GM10266 (cell line): ENCODE data around the gene C15orf40.

Experiments
- DNase-seq: peaks from one replicate; pipeline ENCODE4 v3.0.0; 2012; ENCODE audit errors: extremely low spot score
- TF ChIP-seq, protein P1 (sequence below): IDR thresholded peaks from 2 replicates; pipeline ENCODE4 v1.5.1; 2012; ENCODE audit warnings: mild to moderate bottlenecking, low read depth; ENCODE audit not compliant: control insufficient read depth, insufficient read depth; ENCODE audit errors: missing control alignments

The C15orf40 gene

DNA sequence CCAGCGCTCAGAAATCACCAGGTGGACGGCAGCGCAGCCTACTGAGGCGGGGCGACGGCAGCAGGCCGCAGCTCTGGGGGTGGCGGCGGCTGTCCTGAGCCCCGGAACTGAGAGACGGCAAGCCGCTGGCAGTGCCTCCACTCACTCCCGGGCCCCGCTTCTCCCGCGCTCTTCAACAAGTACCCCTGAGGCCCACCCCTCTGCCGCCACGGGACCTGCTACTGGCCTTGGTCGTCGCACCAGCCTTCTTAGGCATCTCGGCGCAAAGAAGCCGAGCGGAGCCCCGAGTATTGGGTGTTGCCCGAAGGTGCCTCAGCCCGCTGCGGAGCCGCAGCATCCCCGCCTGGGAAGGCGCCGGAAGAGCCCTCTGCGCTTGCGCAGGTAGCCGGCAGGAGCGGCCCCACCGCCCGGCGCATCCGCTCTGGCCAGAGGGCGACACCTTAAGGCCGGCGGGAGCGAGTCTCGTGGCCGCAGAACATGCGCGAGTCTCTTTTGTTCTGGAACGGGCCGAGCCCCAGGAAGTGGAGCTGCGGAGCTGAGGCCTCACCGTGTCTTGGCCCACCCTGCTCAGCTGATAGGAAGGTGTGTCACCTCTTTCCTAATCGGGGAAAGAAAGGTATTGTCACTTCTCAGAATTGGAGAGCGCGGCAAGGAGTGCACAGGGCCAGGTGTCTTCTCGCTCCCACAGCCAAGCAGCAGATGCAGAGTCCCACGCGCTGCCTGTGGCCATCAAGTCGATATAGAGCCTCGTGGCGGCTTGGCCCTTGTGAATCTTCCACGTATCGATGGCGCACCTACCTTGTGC is at the start of gene C15orf40:
Gene C15orf40 (minus strand): TSS at position 369 of the 805 bp plus-strand sequence. CDS start 32 bp downstream, at position 337.
- peak; percentile 91 for DNase-seq
- TF ChIP-seq, protein P1, sequence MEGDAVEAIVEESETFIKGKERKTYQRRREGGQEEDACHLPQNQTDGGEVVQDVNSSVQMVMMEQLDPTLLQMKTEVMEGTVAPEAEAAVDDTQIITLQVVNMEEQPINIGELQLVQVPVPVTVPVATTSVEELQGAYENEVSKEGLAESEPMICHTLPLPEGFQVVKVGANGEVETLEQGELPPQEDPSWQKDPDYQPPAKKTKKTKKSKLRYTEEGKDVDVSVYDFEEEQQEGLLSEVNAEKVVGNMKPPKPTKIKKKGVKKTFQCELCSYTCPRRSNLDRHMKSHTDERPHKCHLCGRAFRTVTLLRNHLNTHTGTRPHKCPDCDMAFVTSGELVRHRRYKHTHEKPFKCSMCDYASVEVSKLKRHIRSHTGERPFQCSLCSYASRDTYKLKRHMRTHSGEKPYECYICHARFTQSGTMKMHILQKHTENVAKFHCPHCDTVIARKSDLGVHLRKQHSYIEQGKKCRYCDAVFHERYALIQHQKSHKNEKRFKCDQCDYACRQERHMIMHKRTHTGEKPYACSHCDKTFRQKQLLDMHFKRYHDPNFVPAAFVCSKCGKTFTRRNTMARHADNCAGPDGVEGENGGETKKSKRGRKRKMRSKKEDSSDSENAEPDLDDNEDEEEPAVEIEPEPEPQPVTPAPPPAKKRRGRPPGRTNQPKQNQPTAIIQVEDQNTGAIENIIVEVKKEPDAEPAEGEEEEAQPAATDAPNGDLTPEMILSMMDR, result peak; percentile 93

DNA sequence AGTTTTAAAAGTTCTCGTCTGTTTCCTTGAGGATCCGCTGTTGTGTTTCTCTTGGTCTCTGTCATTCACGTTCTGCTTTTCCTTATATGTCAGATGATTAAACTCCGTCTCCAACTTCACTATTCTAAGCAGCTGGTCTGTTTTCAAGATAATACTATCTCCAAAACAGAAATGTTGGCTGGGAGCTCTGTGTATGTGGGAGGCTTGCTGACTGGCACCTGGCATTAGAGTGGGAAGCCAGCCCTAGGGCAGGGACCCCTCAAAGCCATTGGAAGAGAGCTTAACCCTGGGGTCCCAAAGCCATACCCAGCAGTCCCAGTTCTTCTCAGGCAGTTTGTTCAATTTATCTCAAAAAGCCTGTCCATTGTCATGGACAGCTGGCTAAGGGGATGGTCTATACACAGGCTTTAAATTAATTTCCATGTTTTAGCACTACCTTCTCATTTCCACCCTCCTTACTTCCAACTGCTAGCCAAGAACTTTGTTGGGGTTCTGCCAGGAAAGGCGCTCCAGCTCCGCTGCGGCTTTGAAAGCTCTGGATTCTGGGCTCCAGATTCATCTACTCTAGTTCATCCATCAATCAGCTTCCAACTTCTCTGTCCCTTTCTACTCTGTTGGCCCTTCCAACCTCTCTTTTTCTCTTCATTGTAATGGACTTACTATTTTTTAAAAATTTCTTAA is 46.4 kb upstream of the C15orf40 start:
- no peak for DNase-seq
- TF ChIP-seq, protein P1, result no peak

DNA sequence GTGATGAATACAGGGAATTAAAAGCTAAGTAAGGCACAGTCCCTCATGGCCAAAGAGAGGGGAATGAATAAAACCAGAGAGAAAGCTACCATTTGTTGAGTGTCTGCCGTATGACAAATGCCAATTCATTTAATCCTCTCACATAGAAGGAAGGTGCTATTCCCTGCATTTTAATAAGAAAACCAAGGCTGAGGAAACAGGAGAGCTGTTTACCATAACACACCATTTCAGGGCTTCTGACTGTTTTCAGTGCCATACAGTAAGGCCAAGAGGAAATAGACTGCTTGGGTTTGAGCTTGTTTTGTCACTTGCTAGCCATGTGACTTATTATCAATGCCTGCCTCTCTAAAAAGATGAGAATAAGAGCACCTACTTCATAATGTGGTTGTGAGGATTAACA is 45.6 kb upstream of the C15orf40 start:
- TF ChIP-seq, protein P1, result no peak
- DNase-seq, result no peak

DNA sequence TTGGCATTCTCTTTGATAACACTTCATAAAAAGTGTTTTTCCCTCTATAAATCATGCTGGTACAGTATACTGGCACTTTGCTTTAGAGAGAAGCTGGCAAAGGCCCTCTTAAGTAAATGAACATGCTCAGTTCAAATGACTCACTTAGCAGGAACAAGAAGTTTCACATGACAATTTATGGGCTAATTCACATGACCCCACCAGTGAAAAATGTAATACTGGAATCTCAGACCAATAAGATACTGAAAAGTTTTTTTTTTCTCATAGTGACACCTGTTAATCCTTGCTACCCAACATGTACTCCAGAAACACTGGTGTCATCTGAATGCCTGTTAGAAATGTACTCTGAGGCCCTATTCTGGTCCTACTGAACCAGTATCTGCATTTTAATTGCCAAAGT is 41.7 kb upstream of the C15orf40 start:
- TF ChIP-seq, protein P1, result no peak
- DNase-seq, result no peak

DNA sequence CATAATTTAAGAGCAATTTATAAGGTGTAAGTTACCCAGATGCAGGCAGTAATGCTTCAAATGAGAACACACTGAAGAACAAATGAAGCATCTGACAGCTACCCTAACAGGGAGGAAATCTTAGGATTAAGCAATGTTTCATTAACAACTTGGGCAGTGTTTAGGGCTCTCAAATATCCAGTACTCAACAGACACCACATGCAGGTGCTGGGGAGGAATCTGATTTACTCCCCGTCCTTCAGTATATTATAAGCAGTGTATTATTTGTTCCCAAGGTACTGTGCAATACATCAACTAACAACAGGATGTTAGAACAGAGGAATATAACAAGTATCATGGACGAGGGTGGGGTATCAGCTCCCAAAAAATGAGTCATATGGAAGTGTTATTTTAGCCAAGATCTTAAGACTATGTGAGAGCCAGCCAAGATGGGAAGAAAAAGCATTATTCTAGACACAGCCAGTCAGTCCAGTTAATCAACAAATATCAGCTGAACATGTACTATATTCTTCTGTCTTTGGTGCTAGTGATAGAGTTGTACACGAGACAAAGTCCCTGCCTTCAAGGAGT is 35.2 kb upstream of the C15orf40 start:
- TF ChIP-seq, protein P1, result no peak
- no peak for DNase-seq

DNA sequence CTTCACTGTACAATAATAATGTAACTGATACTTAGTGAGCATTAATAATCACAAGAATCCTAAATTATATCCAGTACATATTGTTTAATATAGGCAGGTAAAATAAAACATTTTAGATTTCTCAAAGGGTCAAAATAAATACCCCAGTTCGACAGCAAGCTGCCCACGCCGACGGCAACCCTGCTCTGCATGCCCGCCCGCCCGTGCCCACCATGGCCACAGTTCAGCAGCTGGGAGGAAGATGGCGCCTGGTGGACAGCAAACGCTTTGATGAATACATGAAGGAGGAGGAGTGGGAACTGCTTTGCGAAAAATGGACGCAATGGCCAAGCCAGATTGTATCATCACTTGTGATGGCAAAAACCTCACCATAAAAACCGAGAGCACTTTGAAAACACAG is 32.7 kb upstream of the C15orf40 start:
- TF ChIP-seq, protein P1, result no peak
- no peak for DNase-seq
